Skeletal muscle tissue (tissue), 4 donors: ENCODE data around the gene ANKS1B. TPM values are rescaled to one million over a fixed set of nuclear protein-coding genes. Genes with fewer than 3 reads are reported as not detected.
"Not testable (repeated sequence)": the region's sequence is repeated elsewhere in the genome, so short reads cannot be mapped to it uniquely, and the experiment has no call there.

Experiments used
- H3K27ac ChIP-seq: one replicate; pipeline ENCODE4 v1.7.0; 2013; ENCODE audit warnings: mild to moderate bottlenecking, low read depth, low read length, inconsistent platforms
- H3K27me3 ChIP-seq, 3 donors: one replicate each; pipeline ENCODE4 v1.7.0; 2013; ENCODE audit warnings: low read length in 3 of 3; ENCODE audit not compliant: control insufficient read depth in 3 of 3, insufficient read depth in 3 of 3
- H3K36me3 ChIP-seq, 3 donors: one replicate each; pipeline ENCODE4 v1.7.0; 2013; ENCODE audit warnings: low read length in 3 of 3; ENCODE audit not compliant: control insufficient read depth in 3 of 3, insufficient read depth in 3 of 3
- H3K4me1 ChIP-seq, 3 donors: one replicate each; pipeline ENCODE4 v1.7.0; 2013; ENCODE audit warnings: low read length in 3 of 3, mild to moderate bottlenecking in 3 of 3; ENCODE audit not compliant: control insufficient read depth in 3 of 3, insufficient read depth in 3 of 3
- H3K4me3 ChIP-seq, 3 donors: one replicate each; pipeline ENCODE4 v1.7.0; 2013; ENCODE audit warnings: low read length in 3 of 3
- H3K9ac ChIP-seq, 3 donors: one replicate each; pipeline ENCODE4 v1.7.0; 2013; ENCODE audit warnings: low read length in 3 of 3, mild to moderate bottlenecking in 3 of 3, moderate library complexity in 2 of 3, low read depth in 1 of 3
- H3K9me3 ChIP-seq, 3 donors: one replicate each; pipeline ENCODE4 v1.7.0; 2013; ENCODE audit warnings: low read length in 3 of 3; ENCODE audit not compliant: control insufficient read depth in 3 of 3
- total RNA-seq: library from RNA; depleted of rRNA; stranded (reverse); fragments of >200 nt; gene quantifications from one replicate; pipeline ENCODE4 v1.2.3, GENCODE V29; 2014
- donor health status: Osteomylitis.

Gene ANKS1B
- total RNA-seq, 1 donor from 2014 or later: 10.4 TPM

DNA sequence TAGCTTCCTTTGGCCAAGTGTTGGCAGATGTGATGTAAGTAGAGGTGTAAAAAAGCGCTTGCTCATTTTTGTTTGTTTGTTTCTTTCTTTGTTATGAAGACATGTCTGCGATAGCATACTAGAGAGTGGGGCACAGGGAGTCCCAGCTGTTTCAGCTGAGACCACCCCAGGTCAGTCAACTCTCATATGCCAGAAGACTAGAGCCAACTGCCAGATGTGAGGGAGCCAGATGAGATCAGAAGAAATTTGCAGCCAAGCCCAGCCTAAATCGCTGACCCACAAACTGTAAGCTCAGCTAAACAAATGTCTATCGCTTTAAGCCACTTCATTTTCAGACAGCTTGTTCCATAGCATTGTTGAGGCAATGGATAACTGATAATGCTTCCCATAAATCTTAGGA is 942.5 kb downstream of the ANKS1B start:
- Histone ChIP-seq H3K27me3 (no peaks in the 10 kb centered on the region), H3K9me3 (no peaks in the 10 kb centered on the region), H3K27ac (no peak overlapping the region), H3K4me1 (no peaks in the 10 kb centered on the region), H3K36me3 (no peaks in the 10 kb centered on the region), H3K4me3 (no peak overlapping the region), H3K9ac (no peak overlapping the region)

DNA sequence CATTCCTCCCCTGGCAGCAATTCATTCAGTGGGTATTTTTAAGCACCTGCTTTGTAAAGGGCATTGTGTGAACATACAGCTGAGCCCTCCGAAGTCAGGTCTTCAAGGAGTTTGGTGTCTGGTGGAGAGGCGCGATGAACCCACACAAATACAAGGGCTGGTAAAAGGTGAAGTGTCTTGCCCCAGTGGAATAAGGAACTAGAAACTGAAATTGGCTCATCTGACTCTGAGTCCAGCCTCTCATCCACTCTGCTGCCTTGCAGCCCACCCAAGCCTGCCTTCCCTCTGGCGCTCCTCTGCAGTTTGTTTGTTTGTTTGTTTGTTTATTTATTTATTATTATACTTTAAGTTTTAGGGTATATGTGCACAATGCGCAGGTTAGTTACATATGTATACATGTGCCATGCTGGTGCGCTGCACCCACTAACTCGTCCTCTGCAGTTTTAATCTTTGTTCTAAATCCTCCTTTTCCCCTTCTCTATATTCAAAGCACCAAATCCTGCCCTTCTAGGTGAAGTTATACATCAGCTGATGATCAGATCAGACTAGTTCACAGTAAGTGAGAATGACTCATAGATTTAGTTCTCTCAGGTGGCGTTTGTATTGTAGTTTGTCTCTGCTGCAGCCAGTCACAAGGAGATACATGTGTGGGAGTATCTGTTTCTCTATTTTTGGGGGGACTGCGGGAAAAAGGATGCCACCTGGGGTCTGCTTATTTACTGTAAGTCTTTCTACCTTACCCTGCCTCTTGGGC is 945.2 kb downstream of the ANKS1B start:
- no peaks in the 10 kb centered on the region for H3K9me3 ChIP-seq
- no peaks in the 10 kb centered on the region for H3K36me3 ChIP-seq
- no peaks in the 10 kb centered on the region for H3K27me3 ChIP-seq
- no peak overlapping the region for H3K4me3 ChIP-seq
- H3K9ac ChIP-seq: no peak overlapping the region
- no peak overlapping the region for H3K27ac ChIP-seq
- H3K4me1 ChIP-seq: no peaks in the 10 kb centered on the region

DNA sequence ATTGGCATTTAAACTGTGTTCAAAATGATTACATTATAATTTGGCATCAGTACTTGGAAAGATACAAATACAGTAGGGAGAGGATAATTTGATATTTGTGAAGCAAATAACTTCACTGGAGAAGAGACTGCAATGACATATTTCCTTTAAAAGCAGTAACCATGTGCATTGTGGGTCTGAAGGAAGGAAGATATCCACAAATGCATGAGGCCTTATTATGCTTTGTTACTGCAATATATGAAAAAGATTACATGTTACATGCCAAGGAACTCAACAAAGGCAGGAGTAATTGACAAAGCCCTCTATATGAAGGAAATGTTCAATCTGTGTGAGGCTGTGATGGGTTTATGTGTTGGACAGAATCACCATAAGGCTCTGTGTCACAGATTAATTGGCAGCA is 948.2 kb downstream of the ANKS1B start:
- Histone ChIP-seq H3K36me3 (no peaks in the 10 kb centered on the region), H3K27me3 (no peaks in the 10 kb centered on the region), H3K4me3 (no peak overlapping the region), H3K4me1 (no peaks in the 10 kb centered on the region), H3K9ac (no peak overlapping the region), H3K9me3 (peaks cover 0 to under 1% (median 0%) of the 10 kb centered on the region in 3 donors), H3K27ac (no peak overlapping the region)

DNA sequence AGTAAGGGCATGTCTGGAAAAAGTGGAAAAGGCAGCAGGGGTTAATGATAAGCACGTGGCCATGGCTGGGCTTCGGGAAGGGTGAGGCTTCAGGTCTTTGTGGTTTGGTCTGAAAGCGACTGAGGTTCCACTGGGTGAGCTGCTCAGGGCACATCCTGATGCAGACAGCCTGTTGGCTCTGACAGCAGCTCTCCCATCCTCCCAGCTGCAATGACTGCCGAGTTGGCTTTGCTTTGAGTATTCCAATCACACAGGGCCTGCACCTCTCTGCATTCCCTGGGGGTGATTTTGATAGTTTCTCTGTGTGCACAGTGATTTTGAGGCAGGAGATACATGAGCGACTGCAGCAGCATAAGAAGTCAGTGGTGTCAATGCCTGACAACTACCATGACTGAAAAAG is 948.9 kb downstream of the ANKS1B start:
- H3K36me3 ChIP-seq: no peaks in the 10 kb centered on the region
- no peaks in the 10 kb centered on the region for H3K27me3 ChIP-seq
- no peak overlapping the region for H3K27ac ChIP-seq
- H3K9me3 ChIP-seq: peaks cover 0 to 3% (median 0%) of the 10 kb centered on the region in 3 donors
- H3K4me3 ChIP-seq: no peak overlapping the region
- H3K4me1 ChIP-seq: no peaks in the 10 kb centered on the region
- H3K9ac ChIP-seq: no peak overlapping the region

DNA sequence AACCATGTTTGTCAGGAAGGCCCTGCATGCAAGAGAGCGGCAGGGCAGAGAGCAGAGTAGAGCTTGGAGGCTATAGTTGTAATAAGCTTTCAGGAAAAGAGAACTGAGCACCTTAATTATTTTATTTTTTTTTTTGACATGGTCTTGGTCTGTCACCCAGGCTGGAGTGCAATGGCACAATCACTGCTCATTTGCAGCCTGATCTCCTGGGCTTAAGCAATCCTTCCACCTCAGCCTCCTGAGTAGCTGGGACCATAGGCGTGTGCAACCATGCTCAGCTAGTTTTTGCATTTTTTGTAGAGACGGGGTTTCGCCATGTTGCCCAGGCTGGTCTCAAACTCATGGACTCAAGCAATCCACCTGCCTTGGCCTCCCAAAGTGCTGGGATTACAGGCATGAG is 950.5 kb downstream of the ANKS1B start:
- H3K27ac ChIP-seq, H3K4me3 ChIP-seq, H3K36me3 ChIP-seq, H3K4me1 ChIP-seq, H3K27me3 ChIP-seq, H3K9ac ChIP-seq, H3K9me3 ChIP-seq: not testable (repeated sequence)

DNA sequence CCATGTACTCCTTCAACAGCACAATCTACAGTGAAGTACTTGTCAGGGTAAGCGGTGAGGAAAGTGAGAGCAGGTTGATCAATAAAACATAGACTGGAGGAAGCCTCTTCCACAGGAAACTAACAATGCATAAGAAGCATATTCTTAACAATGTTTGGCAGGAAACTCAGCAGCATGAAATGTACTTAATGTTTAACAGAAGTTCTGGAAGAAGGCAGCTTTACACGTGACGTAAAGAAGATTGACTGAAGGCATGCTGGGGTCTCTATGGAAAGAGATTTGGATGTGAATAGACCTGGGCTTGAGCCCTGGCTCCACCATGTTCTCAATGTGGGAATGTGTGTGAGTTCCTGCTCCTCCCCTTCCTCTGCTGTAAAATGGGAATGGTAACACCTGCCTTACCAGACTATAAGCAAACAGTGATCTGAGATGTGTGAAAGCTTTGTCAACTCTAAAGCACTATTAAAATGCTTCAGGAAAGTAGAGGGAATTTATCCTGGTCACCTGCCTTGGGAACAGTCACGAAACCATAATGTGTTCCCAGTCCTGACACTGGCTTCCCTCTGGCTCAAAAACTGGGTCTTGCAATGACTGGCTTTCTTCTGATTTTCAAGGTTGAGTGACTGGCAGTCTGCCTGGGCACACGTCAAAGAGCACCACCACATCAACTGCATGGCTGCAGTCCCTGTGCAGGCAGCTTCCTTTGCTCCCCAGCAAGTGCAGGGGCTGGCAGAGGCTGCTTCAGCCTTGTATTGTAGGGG is 955.0 kb downstream of the ANKS1B start:
- no peaks in the 10 kb centered on the region for H3K27me3 ChIP-seq
- H3K4me1 ChIP-seq: no peaks in the 10 kb centered on the region
- H3K4me3 ChIP-seq: no peak overlapping the region
- no peak overlapping the region for H3K27ac ChIP-seq
- H3K36me3 ChIP-seq: no peaks in the 10 kb centered on the region
- H3K9me3 ChIP-seq: peaks cover 0 to 3% (median 0%) of the 10 kb centered on the region in 3 donors
- no peak overlapping the region for H3K9ac ChIP-seq

DNA sequence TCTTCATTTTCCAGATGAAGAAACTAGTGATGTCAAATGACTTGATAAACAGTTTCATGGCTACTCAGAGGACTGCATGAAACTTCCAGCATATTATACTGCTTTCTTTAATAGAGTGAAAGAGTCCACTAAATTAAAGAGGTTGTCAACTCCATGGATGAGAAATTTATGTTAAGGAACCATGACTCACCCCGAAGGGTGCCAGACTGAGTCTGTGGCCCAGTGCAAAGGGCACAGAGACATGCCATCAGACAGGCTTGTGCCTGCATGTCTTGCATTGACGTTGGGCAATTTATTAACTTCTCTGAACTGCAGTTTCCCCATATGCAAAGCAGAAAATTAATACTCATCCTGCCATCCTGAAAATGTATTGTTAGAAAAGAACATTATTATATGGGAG is 957.3 kb downstream of the ANKS1B start:
- Histone ChIP-seq H3K4me1 (no peaks in the 10 kb centered on the region), H3K27me3 (no peaks in the 10 kb centered on the region), H3K9ac (no peak overlapping the region), H3K36me3 (no peaks in the 10 kb centered on the region), H3K27ac (no peak overlapping the region), H3K4me3 (no peak overlapping the region), H3K9me3 (peaks cover 0 to 3% (median 0%) of the 10 kb centered on the region in 3 donors)

DNA sequence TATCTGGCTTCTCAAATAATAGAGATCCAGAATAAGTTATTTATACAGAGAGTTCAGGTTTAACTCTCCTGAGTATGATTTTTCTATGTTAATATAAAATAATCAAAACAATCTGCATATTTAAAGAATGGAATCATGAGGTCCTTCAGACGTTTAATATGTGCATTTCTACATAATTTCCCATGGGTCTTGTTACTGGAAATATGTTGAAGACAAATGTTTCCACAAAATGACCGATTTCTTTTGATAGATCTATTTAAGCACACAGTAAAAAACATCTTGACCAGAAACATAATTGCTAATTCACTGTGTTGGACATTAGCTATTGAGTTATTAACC is 957.7 kb downstream of the ANKS1B start:
- Histone ChIP-seq H3K9me3 (peaks cover 0 to 3% (median 0%) of the 10 kb centered on the region in 3 donors), H3K27ac (no peak overlapping the region), H3K4me1 (no peaks in the 10 kb centered on the region), H3K4me3 (no peak overlapping the region), H3K36me3 (no peaks in the 10 kb centered on the region), H3K27me3 (no peaks in the 10 kb centered on the region), H3K9ac (no peak overlapping the region)

DNA sequence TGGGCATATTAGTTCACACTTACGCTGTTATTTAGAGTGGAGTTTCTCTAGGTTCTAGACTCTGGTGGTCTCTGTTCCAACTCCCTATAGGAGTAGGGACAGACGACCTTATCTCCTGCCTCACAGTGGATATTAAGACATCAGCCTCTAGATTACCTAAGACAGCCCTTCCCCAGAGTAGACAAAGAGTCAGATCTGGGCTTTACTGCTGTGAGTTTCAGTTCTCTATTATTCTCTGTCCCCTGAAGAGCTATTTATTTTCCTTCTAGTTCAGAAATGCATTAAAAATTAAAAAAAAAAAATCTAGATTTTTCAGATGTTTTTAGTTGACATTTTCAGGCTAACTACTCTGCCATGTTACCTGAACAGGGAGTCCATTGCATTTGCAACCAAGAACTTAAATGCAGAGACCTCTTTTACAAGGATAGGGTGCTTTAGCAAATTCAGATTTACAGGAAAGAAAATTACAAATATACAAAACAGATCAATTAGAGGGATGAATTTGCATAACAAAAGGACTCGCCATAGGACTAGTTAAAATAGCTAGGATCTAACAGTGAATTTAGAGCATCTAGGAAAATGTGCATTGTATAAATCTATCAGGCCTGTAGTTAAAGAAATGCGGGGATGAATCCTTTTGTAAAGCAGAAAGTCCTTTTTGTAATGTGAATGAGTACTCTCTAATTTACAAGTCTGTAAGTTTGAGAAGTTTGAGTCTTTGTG is 958.2 kb downstream of the ANKS1B start:
- Histone ChIP-seq H3K9me3 (peaks cover 0 to 1% (median 0%) of the 10 kb centered on the region in 3 donors), H3K4me1 (no peaks in the 10 kb centered on the region), H3K36me3 (no peaks in the 10 kb centered on the region), H3K27me3 (no peaks in the 10 kb centered on the region), H3K4me3 (no peak overlapping the region), H3K9ac (no peak overlapping the region), H3K27ac (no peak overlapping the region)

DNA sequence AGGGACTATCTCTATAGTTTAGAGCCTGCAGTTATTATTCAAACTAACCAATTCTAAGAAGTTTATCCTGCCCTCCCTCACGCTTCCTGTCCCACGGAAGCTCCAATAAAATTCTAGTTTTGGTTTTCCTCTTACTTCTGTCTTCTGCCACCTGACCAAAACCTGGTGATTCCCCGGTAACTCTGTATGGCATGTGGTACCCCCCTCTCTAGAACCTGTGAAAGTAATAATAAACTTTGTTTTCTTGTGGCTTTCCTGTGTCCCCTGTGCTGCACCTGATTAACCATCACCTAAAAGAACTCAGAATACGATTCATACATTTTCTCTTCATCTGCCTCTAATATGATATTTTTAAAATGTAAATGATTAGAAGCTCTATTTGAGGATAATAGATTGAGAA is 959.9 kb downstream of the ANKS1B start:
- no peak overlapping the region for H3K4me3 ChIP-seq
- H3K9me3 ChIP-seq: no peaks in the 10 kb centered on the region
- H3K27me3 ChIP-seq: no peaks in the 10 kb centered on the region
- no peak overlapping the region for H3K27ac ChIP-seq
- H3K4me1 ChIP-seq: no peaks in the 10 kb centered on the region
- no peak overlapping the region for H3K9ac ChIP-seq
- H3K36me3 ChIP-seq: no peaks in the 10 kb centered on the region
